CD14-positive monocyte (primary cell): ENCODE results near the gene METAP1D. TPM values are rescaled to one million over a fixed set of nuclear protein-coding genes. Genes with fewer than 3 reads are reported as not detected.

Experiments
- DNase-seq, 3 donors: peaks; one replicate each; pipeline ENCODE4 v3.0.0-alpha.2; 2011 to 2022
- H2AFZ ChIP-seq: 2 replicates; pipeline ENCODE4 v1.6.0; 2012; ENCODE audit warnings: mild to moderate bottlenecking, low read depth, low read length, inconsistent platforms; ENCODE audit not compliant: insufficient read depth, poor library complexity, severe bottlenecking
- H3K27ac ChIP-seq, 2 donors: 1 replicate in 1 of 2; 2 replicates in 1 of 2; pipeline ENCODE4 v1.5.1; 2012 to 2013; ENCODE audit warnings: low read length in 2 of 2, control low read depth in 1 of 2, inconsistent platforms in 1 of 2, low read depth in 1 of 2, mild to moderate bottlenecking in 1 of 2
- H3K27me3 ChIP-seq, 2 donors: one replicate each; pipeline versions ENCODE4 v1.6.0 to v1.6.1; 2011 to 2013; ENCODE audit warnings: low read length in 2 of 2; ENCODE audit not compliant: control insufficient read depth in 2 of 2, insufficient read depth in 2 of 2
- H3K36me3 ChIP-seq, 2 donors: replicated peaks in 1 of 2; 1 replicate in 1 of 2; 2 replicates in 1 of 2; pipeline versions ENCODE4 v1.5.1 to v1.6.1; 2012 to 2013; ENCODE audit warnings: low read length in 2 of 2, control low read depth in 1 of 2, inconsistent platforms in 1 of 2, mild to moderate bottlenecking in 1 of 2; ENCODE audit not compliant: insufficient read depth in 2 of 2, control insufficient read depth in 1 of 2
- H3K4me1 ChIP-seq, 2 donors: 1 replicate in 1 of 2; 2 replicates in 1 of 2; pipeline versions ENCODE4 v1.5.1 to v1.6.1; 2012 to 2013; ENCODE audit warnings: low read length in 2 of 2, control low read depth in 1 of 2, inconsistent platforms in 1 of 2, mild to moderate bottlenecking in 1 of 2, moderate library complexity in 1 of 2; ENCODE audit not compliant: insufficient read depth in 2 of 2, control insufficient read depth in 1 of 2
- H3K4me2 ChIP-seq: replicated peaks from 2 replicates; pipeline ENCODE3; 2012; ENCODE audit warnings: low read length, moderate library complexity, mild to moderate bottlenecking; ENCODE audit not compliant: poor library complexity, severe bottlenecking; ENCODE audit errors: extremely low read depth
- H3K4me3 ChIP-seq, 3 experiments: fragments of 200-600 bp in 1 of 3; sonication (generic) in 1 of 3; replicated peaks in 1 of 3; 1 replicate in 2 of 3; 2 replicates in 1 of 3; pipeline ENCODE4 v1.5.1; 2011 to 2013; ENCODE audit warnings: low read length in 3 of 3, mild to moderate bottlenecking in 3 of 3, control low read depth in 2 of 3, low read depth in 2 of 3, inconsistent platforms in 1 of 3, moderate library complexity in 1 of 3
- H3K79me2 ChIP-seq: 2 replicates; pipeline ENCODE4 v1.6.0; 2012; ENCODE audit warnings: mild to moderate bottlenecking, control low read depth, inconsistent platforms, low read length, moderate library complexity; ENCODE audit not compliant: insufficient read depth
- H3K9ac ChIP-seq: 2 replicates; pipeline ENCODE4 v1.6.0; 2017; ENCODE audit warnings: low read length, mild to moderate bottlenecking; ENCODE audit not compliant: insufficient read depth, poor library complexity, severe bottlenecking
- H3K9me3 ChIP-seq, 2 donors: replicated peaks in 1 of 2; 1 replicate in 1 of 2; 2 replicates in 1 of 2; pipeline versions ENCODE4 v1.5.1 to v1.6.1; 2012 to 2013; ENCODE audit warnings: low read length in 2 of 2, control low read depth in 1 of 2; ENCODE audit not compliant: control insufficient read depth in 1 of 2, insufficient read depth in 1 of 2
- H4K20me1 ChIP-seq: 2 replicates; pipeline ENCODE4 v1.6.0; 2012; ENCODE audit warnings: mild to moderate bottlenecking, low read length, control low read depth, moderate library complexity; ENCODE audit not compliant: insufficient read depth
- H3K27ac Mint-ChIP-seq, 7 donors: one replicate each; pipeline ENCODE4 v1.8.0; 2020; ENCODE audit warnings: mild to moderate bottlenecking in 7 of 7, mixed read lengths in 7 of 7, moderate library complexity in 6 of 7, inconsistent platforms in 2 of 7
- H3K27me3 Mint-ChIP-seq, 3 donors: one replicate each; pipeline ENCODE4 v1.8.0; 2021 to 2022; ENCODE audit warnings: low read depth in 3 of 3, mild to moderate bottlenecking in 3 of 3, mixed read lengths in 3 of 3, moderate library complexity in 3 of 3, inconsistent platforms in 1 of 3
- H3K36me3 Mint-ChIP-seq, 2 donors: one replicate each; pipeline ENCODE4 v1.8.0; 2020; ENCODE audit warnings: mixed read lengths in 2 of 2, inconsistent platforms in 1 of 2, mild to moderate bottlenecking in 1 of 2
- H3K4me1 Mint-ChIP-seq: one replicate; pipeline ENCODE4 v1.8.0; 2020; ENCODE audit warnings: mild to moderate bottlenecking, mixed read lengths
- H3K4me3 Mint-ChIP-seq, 2 donors: one replicate each; pipeline ENCODE4 v1.8.0; 2020; ENCODE audit warnings: mild to moderate bottlenecking in 2 of 2, mixed read lengths in 2 of 2, moderate library complexity in 1 of 2
- H3K9me3 Mint-ChIP-seq, 7 donors: one replicate each; pipeline ENCODE4 v1.8.0; 2020 to 2022; ENCODE audit warnings: mixed read lengths in 7 of 7, mild to moderate bottlenecking in 6 of 7, moderate library complexity in 6 of 7, inconsistent platforms in 2 of 7
- CTCF ChIP-seq: fragments of 200-600 bp; IDR thresholded peaks from one replicate; pipeline ENCODE4 v1.8.0; 2022; ENCODE audit warnings: antibody characterized with exemption, mild to moderate bottlenecking
- WGBS: methylation state at CpG from one replicate; pipeline ENCODE4 v1.1.5; 2013; ENCODE audit warnings: missing lambda C conversion rate; ENCODE audit not compliant: insufficient coverage; 5-methylcytosine and 5-hydroxymethylcytosine counted together
- intact Hi-C, 2 donors: fragments of 100-400 bp; cut with micrococcal nuclease; formaldehyde crosslinking; loops; one replicate each; pipeline versions ENCODE4 v1.15.0 to v1.15.1; 2023
- polyA plus RNA-seq, 3 donors: library from polyadenylated mRNA; depleted of rRNA in 1 of 3; unstranded in 2 of 3; stranded (reverse) in 1 of 3; fragments of 300-500 nt in 2 of 3; fragments of >200 nt in 1 of 3; fragmentation: Illumina TruSeq in 2 of 3; gene quantifications; 1 replicate in 2 of 3; 2 replicates in 1 of 3; pipeline ENCODE4 v1.2.3, GENCODE V29; 2012 to 2021

METAP1D gene
- polyA plus RNA-seq, 3 donors, result 0.37 to 1.7 (median 0.41) TPM

- no peaks in the 10 kb centered on the region for H3K9me3 Mint-ChIP-seq
- H2AFZ ChIP-seq, result peak overlapping the region; percentile 81
- no peaks in the 10 kb centered on the region for H4K20me1 ChIP-seq
- intact Hi-C loops, result no loop called here
- no peak for TF ChIP-seq CTCF
- peak overlapping the region; percentile 73 for H3K4me2 ChIP-seq
- peak overlapping the region; percentile 80 to 94 for H3K4me3 Mint-ChIP-seq
- peaks cover 10 to 16% of the 10 kb centered on the region in 2 donors for H3K4me1 ChIP-seq
- DNase-seq, result no peak
- no peak overlapping the region for H3K27ac ChIP-seq
- peak overlapping the region; percentile 52 for H3K9ac ChIP-seq
- peaks cover 10 to 16% (median 11%) of the 10 kb centered on the region in 3 donors for H3K27me3 Mint-ChIP-seq
- H3K4me1 Mint-ChIP-seq, result peaks cover 13% of the 10 kb centered on the region
- 80% methylated on average over 1 of the region's 4 CpGs for WGBS
- H3K36me3 Mint-ChIP-seq, result no peaks in the 10 kb centered on the region
- H3K9me3 ChIP-seq, result no peaks in the 10 kb centered on the region
- peak overlapping the region in 1 of 7 donors; percentile 40 for H3K27ac Mint-ChIP-seq
- H3K27me3 ChIP-seq, result peaks cover 0 to 4% of the 10 kb centered on the region in 2 donors
- H3K79me2 ChIP-seq, result no peaks in the 10 kb centered on the region
- peak overlapping the region; percentile 34 to 91 (median 78) for H3K4me3 ChIP-seq
- no peaks in the 10 kb centered on the region for H3K36me3 ChIP-seq
Observed at GRCh38 chr2:171999161-171999560, 592 bp upstream of the METAP1D start.

DNA sequence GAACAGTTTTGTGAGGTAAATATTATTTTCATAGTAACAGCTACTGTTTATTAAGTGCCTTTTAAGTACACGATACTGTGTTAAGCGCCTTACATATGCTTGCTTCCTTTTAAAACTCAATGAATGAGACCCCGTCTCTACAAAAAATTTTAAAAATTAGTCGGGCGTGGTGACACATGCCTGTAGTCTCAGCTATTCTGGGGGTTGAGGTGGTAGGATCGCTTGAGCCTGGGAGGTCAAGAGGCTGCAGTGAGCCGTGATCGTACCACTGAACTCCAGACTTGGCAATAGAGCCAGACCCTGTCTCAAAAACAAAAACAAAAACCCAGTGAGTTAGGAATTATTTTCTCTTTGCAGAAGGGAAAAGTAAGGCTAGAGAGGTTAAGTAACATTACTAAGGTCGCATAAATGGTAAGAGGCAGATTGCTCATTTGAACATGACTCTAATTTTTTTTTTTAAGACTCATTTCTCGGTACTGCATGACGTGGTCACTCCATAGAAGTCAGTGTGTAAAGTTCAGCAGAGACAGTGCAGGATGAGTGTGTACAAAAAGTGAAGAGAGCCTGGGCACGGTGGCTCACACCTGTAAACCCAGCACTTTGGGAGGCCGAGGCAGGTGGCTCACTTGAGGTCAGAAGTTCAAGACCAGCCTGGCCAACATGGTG lies 1.1 kb downstream of the METAP1D start:
- Mint-ChIP-seq H3K4me1 (peaks cover 17% of the 10 kb centered on the region), H3K36me3 (no peaks in the 10 kb centered on the region), H3K27ac (peak overlapping the region in 2 of 7 donors; percentile 68 to 80), H3K4me3 (peak overlapping the region in 1 of 2 donors; percentile 92), H3K9me3 (no peaks in the 10 kb centered on the region), H3K27me3 (peaks cover 10 to 16% (median 11%) of the 10 kb centered on the region in 3 donors)
- intact Hi-C loops, result no loop called here
- no peaks in the 10 kb centered on the region for H3K9me3 ChIP-seq
- H3K27me3 ChIP-seq, result peaks cover 0 to 4% of the 10 kb centered on the region in 2 donors
- H3K4me3 ChIP-seq, result peak overlapping the region in 1 of 3 experiments; percentile 78
- H3K27ac ChIP-seq, result no peak overlapping the region
- peak overlapping the region; percentile 73 for H3K4me2 ChIP-seq
- no peak for TF ChIP-seq CTCF
- no peaks in the 10 kb centered on the region for H4K20me1 ChIP-seq
- peak overlapping the region; percentile 81 for H2AFZ ChIP-seq
- H3K79me2 ChIP-seq, result no peaks in the 10 kb centered on the region
- no peak for DNase-seq
- WGBS, result 93% methylated on average over 4 of the region's 13 CpGs
- no peaks in the 10 kb centered on the region for H3K36me3 ChIP-seq
- no peak overlapping the region for H3K9ac ChIP-seq
- H3K4me1 ChIP-seq, result peaks cover 12 to 16% of the 10 kb centered on the region in 2 donors
